Measurements from ENCODE around the gene FYB1. TPM values are rescaled to one million over a fixed set of nuclear protein-coding genes. Genes with fewer than 3 reads are reported as not detected.

Gene FYB1
- total RNA-seq, 1 donor from 2014 or later, result 0.11 TPM

DNA sequence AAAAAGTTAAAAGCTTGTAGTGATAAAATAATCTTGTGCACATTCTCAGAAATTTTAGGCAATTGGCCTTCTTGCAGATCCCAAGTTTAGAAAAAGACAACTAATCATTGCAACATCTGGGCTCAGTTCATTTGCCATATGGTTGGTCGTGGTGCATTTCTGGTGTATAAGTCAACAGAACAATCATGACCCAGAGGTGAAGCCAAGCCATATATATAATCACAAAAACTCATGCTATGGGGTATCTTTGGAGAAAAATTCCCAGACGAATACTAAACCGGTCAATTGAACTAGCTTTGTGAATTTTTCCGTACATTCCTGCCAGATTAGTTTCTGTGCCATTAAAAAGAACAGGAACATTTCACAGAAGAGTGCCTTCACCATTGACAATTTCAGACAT is 50.3 kb downstream of the FYB1 start:
- Histone ChIP-seq H3K79me2 (ENCODE audit: insufficient read depth, low read length) (no peaks in the 10 kb centered on the region), H4K20me1 (ENCODE audit: insufficient read depth, low read length) (no peaks in the 10 kb centered on the region), H3K27ac (ENCODE audit: low read depth, low read length) (peak overlapping the region; percentile 72), H3K36me3 (ENCODE audit: insufficient read depth, low read length) (no peaks in the 10 kb centered on the region), H3K27me3 (ENCODE audit: insufficient read depth, low read length) (no peaks in the 10 kb centered on the region), H3K4me1 (ENCODE audit: insufficient read depth, low read length) (peaks cover 13% of the 10 kb centered on the region), H3K9me3 (ENCODE audit: insufficient read depth, low read depth, low read length) (no peaks in the 10 kb centered on the region), H3K4me2 (ENCODE audit: low read length) (no peak overlapping the region), H2AFZ (ENCODE audit: low read depth, low read length) (no peak overlapping the region), H3K9ac (ENCODE audit: low read length) (no peak overlapping the region), H3K4me3 (ENCODE audit: insufficient read depth, low read depth, low read length) (no peak overlapping the region)
- Mint-ChIP-seq H3K9me3 (ENCODE audit: unreplicated experiment) (peaks cover 2% of the 10 kb centered on the region), H3K36me3 (ENCODE audit: low read depth, unreplicated experiment) (no peaks in the 10 kb centered on the region), H3K27ac (ENCODE audit: unreplicated experiment) (no peak overlapping the region), H3K4me3 (ENCODE audit: unreplicated experiment) (no peak overlapping the region), H3K27me3 (ENCODE audit: low read depth, unreplicated experiment) (no peaks in the 10 kb centered on the region), H3K4me1 (ENCODE audit: low read depth, unreplicated experiment) (peaks cover 12% of the 10 kb centered on the region)
- DNase-seq (ENCODE audit: low read depth) (peak; percentile 58), FAIRE-seq (peak; percentile 9)
- TF ChIP-seq, protein P1, sequence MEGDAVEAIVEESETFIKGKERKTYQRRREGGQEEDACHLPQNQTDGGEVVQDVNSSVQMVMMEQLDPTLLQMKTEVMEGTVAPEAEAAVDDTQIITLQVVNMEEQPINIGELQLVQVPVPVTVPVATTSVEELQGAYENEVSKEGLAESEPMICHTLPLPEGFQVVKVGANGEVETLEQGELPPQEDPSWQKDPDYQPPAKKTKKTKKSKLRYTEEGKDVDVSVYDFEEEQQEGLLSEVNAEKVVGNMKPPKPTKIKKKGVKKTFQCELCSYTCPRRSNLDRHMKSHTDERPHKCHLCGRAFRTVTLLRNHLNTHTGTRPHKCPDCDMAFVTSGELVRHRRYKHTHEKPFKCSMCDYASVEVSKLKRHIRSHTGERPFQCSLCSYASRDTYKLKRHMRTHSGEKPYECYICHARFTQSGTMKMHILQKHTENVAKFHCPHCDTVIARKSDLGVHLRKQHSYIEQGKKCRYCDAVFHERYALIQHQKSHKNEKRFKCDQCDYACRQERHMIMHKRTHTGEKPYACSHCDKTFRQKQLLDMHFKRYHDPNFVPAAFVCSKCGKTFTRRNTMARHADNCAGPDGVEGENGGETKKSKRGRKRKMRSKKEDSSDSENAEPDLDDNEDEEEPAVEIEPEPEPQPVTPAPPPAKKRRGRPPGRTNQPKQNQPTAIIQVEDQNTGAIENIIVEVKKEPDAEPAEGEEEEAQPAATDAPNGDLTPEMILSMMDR (IDR thresholded peaks at IDR 0.05; ENCODE audit: insufficient read depth, low read depth, low read length), result no peak
- TF ChIP-seq EZH2 (IDR thresholded peaks at IDR 0.05; ENCODE audit: insufficient read depth, low read length), result no peak

DNA sequence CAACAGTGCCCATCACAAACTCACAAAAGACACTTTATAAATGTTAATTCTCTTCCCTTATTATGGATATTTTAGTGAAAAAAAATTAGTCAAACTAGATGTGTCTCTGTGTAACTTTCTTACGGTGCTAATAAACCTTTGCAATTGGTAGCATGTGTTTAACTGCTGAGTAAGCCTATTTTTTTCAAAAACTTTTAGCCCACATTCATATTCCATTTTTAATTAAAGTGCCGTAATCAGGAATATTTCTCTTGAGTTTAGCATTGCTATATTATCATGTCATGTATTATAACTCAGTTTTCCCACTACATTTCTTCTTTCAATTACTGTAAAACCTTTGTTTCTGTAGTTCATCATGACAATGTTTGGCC is 51.4 kb downstream of the FYB1 start:
- Mint-ChIP-seq H3K27ac (ENCODE audit: unreplicated experiment) (no peak overlapping the region), H3K27me3 (ENCODE audit: low read depth, unreplicated experiment) (no peaks in the 10 kb centered on the region), H3K4me1 (ENCODE audit: low read depth, unreplicated experiment) (peaks cover 12% of the 10 kb centered on the region), H3K36me3 (ENCODE audit: low read depth, unreplicated experiment) (no peaks in the 10 kb centered on the region), H3K9me3 (ENCODE audit: unreplicated experiment) (peaks cover under 1% of the 10 kb centered on the region), H3K4me3 (ENCODE audit: unreplicated experiment) (no peak overlapping the region)
- no peak overlapping the region for H3K4me3 ChIP-seq (ENCODE audit: insufficient read depth, low read depth, low read length)
- no peaks in the 10 kb centered on the region for H3K9me3 ChIP-seq (ENCODE audit: insufficient read depth, low read depth, low read length)
- H3K27ac ChIP-seq (ENCODE audit: low read depth, low read length), result no peak overlapping the region
- no peak overlapping the region for H3K9ac ChIP-seq (ENCODE audit: low read length)
- DNase-seq (ENCODE audit: low read depth) (no peak), FAIRE-seq (no peak)
- H3K36me3 ChIP-seq (ENCODE audit: insufficient read depth, low read length), result no peaks in the 10 kb centered on the region
- peaks cover 13% of the 10 kb centered on the region for H3K4me1 ChIP-seq (ENCODE audit: insufficient read depth, low read length)
- no peaks in the 10 kb centered on the region for H3K79me2 ChIP-seq (ENCODE audit: insufficient read depth, low read length)
- H3K4me2 ChIP-seq (ENCODE audit: low read length), result no peak overlapping the region
- no peak for TF ChIP-seq EZH2 (IDR thresholded peaks at IDR 0.05; ENCODE audit: insufficient read depth, low read length)
- TF ChIP-seq, protein P1 (IDR thresholded peaks at IDR 0.05; ENCODE audit: insufficient read depth, low read depth, low read length), result no peak
- no peak overlapping the region for H2AFZ ChIP-seq (ENCODE audit: low read depth, low read length)
- no peaks in the 10 kb centered on the region for H3K27me3 ChIP-seq (ENCODE audit: insufficient read depth, low read length)
- no peaks in the 10 kb centered on the region for H4K20me1 ChIP-seq (ENCODE audit: insufficient read depth, low read length)

DNA sequence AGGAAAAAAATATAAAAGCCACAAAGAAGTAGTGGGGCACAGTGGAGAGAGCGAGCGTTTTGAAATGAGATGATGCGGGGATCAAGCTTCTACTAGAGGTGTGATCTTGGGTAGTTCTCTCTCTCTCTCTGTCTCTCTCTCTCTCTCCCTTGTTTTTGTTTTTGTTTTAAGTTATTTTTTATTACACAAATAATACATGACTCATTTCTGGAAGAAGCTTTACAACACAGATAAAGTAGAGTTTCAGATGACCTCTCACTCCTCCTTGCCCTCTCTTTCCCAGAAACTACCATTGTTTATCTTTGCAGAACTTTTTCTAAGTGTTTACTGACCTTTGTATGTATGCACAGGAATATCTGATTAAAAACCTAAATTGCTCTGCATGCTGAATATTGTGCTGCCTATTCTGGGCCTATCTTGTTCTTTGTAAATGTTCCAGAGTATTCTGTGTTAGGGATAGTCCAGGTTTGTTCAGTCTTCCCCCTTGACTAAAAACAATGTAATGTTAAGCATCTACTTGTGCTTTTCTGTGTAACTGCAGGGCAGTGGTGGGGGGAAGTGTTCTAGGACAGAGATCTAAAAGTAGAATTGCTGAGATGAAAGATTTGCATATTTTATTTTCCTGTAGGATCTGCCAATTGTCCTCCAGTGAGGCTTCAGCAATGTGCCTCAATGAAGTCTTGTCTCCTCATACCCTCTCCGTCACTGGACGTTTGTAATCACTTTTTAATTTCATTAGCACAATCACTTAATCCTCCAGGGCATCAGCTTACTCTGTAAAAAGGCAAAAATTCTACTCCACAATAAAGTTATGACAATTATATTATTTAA is 52.0 kb downstream of the FYB1 start:
- H3K27me3 Mint-ChIP-seq (ENCODE audit: low read depth, unreplicated experiment), result no peaks in the 10 kb centered on the region
- TF ChIP-seq EZH2 (IDR thresholded peaks at IDR 0.05; ENCODE audit: insufficient read depth, low read length), result no peak
- TF ChIP-seq, protein P1 (IDR thresholded peaks at IDR 0.05; ENCODE audit: insufficient read depth, low read depth, low read length), result no peak
- no peak overlapping the region for H3K4me2 ChIP-seq (ENCODE audit: low read length)
- H3K4me1 ChIP-seq (ENCODE audit: insufficient read depth, low read length), result peaks cover 13% of the 10 kb centered on the region
- peak overlapping the region; percentile 7 for H2AFZ ChIP-seq (ENCODE audit: low read depth, low read length)
- no peak overlapping the region for H3K9ac ChIP-seq (ENCODE audit: low read length)
- H3K36me3 ChIP-seq (ENCODE audit: insufficient read depth, low read length), result no peaks in the 10 kb centered on the region
- peak overlapping the region; percentile 41 for H3K27ac Mint-ChIP-seq (ENCODE audit: unreplicated experiment)
- no peaks in the 10 kb centered on the region for H3K79me2 ChIP-seq (ENCODE audit: insufficient read depth, low read length)
- peaks cover 12% of the 10 kb centered on the region for H3K4me1 Mint-ChIP-seq (ENCODE audit: low read depth, unreplicated experiment)
- H3K36me3 Mint-ChIP-seq (ENCODE audit: low read depth, unreplicated experiment), result no peaks in the 10 kb centered on the region
- peak overlapping the region; percentile 20 for H3K27ac ChIP-seq (ENCODE audit: low read depth, low read length)
- H3K9me3 ChIP-seq (ENCODE audit: insufficient read depth, low read depth, low read length), result no peaks in the 10 kb centered on the region
- H4K20me1 ChIP-seq (ENCODE audit: insufficient read depth, low read length), result no peaks in the 10 kb centered on the region
- H3K9me3 Mint-ChIP-seq (ENCODE audit: unreplicated experiment), result no peaks in the 10 kb centered on the region
- no peaks in the 10 kb centered on the region for H3K27me3 ChIP-seq (ENCODE audit: insufficient read depth, low read length)
- FAIRE-seq (peak; percentile 9), DNase-seq (ENCODE audit: low read depth) (no peak)
- H3K4me3 Mint-ChIP-seq (ENCODE audit: unreplicated experiment), result no peak overlapping the region
- no peak overlapping the region for H3K4me3 ChIP-seq (ENCODE audit: insufficient read depth, low read depth, low read length)
